H9 (cell line): ENCODE measurements around the gene IGF1R. TPM values are rescaled to one million over a fixed set of nuclear protein-coding genes. Genes with fewer than 3 reads are reported as not detected.

ENCODE experiments used
- DNase-seq: peaks from one replicate; pipeline ENCODE4 v3.0.0-alpha.2; 2017
- H2AFZ ChIP-seq: one replicate; pipeline ENCODE4 v1.6.1; 2013; ENCODE audit warnings: mild to moderate bottlenecking, low read length, control low read depth, moderate library complexity
- H2AK5ac ChIP-seq: 2 replicates; pipeline ENCODE4 v1.6.1; 2013; ENCODE audit warnings: low read length, control low read depth, mixed read lengths; ENCODE audit not compliant: insufficient read length
- H2BK120ac ChIP-seq: one replicate; pipeline ENCODE4 v1.6.1; 2013; ENCODE audit warnings: low read depth, mild to moderate bottlenecking, low read length, control low read depth, inconsistent platforms; ENCODE audit not compliant: poor library complexity, severe bottlenecking
- H2BK12ac ChIP-seq: 2 replicates; pipeline ENCODE4 v1.6.1; 2013; ENCODE audit warnings: low read length, control low read depth, mixed read lengths, low read depth; ENCODE audit not compliant: insufficient read length
- H2BK15ac ChIP-seq: 2 replicates; pipeline ENCODE4 v1.6.1; 2013; ENCODE audit warnings: low read depth, low read length, control low read depth
- H2BK20ac ChIP-seq: one replicate; pipeline ENCODE4 v1.6.1; 2013; ENCODE audit warnings: low read depth, mild to moderate bottlenecking, low read length, control low read depth, inconsistent platforms; ENCODE audit not compliant: poor library complexity, severe bottlenecking
- H2BK5ac ChIP-seq: 2 replicates; pipeline ENCODE4 v1.6.1; 2013; ENCODE audit warnings: low read length, control low read depth, mixed read lengths; ENCODE audit not compliant: insufficient read length
- H3K14ac ChIP-seq: 2 replicates; pipeline ENCODE4 v1.6.1; 2013; ENCODE audit warnings: low read length, control low read depth; ENCODE audit not compliant: insufficient read depth
- H3K18ac ChIP-seq: 2 replicates; pipeline ENCODE4 v1.6.1; 2013; ENCODE audit warnings: low read depth, mild to moderate bottlenecking, mixed read lengths, low read length, control low read depth; ENCODE audit not compliant: insufficient read length
- H3K23ac ChIP-seq: 2 replicates; pipeline ENCODE4 v1.6.1; 2013; ENCODE audit warnings: low read length, control low read depth, mixed read lengths, low read depth; ENCODE audit not compliant: insufficient read length
- H3K23me2 ChIP-seq: 2 replicates; pipeline ENCODE4 v1.6.1; 2013; ENCODE audit warnings: low read depth, mild to moderate bottlenecking, mixed read lengths, low read length, control low read depth; ENCODE audit not compliant: insufficient read length, poor library complexity, severe bottlenecking
- H3K27ac ChIP-seq: 2 replicates; pipeline ENCODE4 v1.5.1; 2013; ENCODE audit warnings: low read length, control low read depth, mixed read lengths, low read depth; ENCODE audit not compliant: insufficient read length
- H3K27me3 ChIP-seq: 2 replicates; pipeline ENCODE4 v1.6.1; 2013; ENCODE audit warnings: low read length, control low read depth, inconsistent platforms; ENCODE audit not compliant: insufficient read depth
- H3K4ac ChIP-seq: 2 replicates; pipeline ENCODE4 v1.6.1; 2013; ENCODE audit warnings: low read depth, mild to moderate bottlenecking, control low read depth, inconsistent platforms, low read length, moderate library complexity
- H3K4me1 ChIP-seq: 2 replicates; pipeline ENCODE4 v1.6.1; 2013; ENCODE audit warnings: low read length, control low read depth, inconsistent platforms; ENCODE audit not compliant: insufficient read depth
- H3K4me2 ChIP-seq: 2 replicates; pipeline ENCODE4 v1.6.1; 2013; ENCODE audit warnings: low read length, control low read depth, mixed read lengths; ENCODE audit not compliant: insufficient read length, insufficient read depth
- H3K56ac ChIP-seq: 2 replicates; pipeline ENCODE4 v1.6.1; 2013; ENCODE audit warnings: low read depth, mild to moderate bottlenecking, mixed read lengths, low read length, control low read depth; ENCODE audit not compliant: insufficient read length
- H3K79me1 ChIP-seq: 2 replicates; pipeline ENCODE4 v1.6.1; 2013; ENCODE audit warnings: low read depth, mild to moderate bottlenecking, moderate library complexity, low read length, control low read depth, inconsistent platforms; ENCODE audit not compliant: insufficient read depth, poor library complexity, severe bottlenecking
- H3K79me2 ChIP-seq: 2 replicates; pipeline ENCODE4 v1.6.1; 2013; ENCODE audit warnings: low read length, control low read depth, inconsistent platforms; ENCODE audit not compliant: insufficient read depth
- H3K9ac ChIP-seq: 2 replicates; pipeline ENCODE4 v1.6.1; 2013; ENCODE audit warnings: low read length, control low read depth, mixed read lengths; ENCODE audit not compliant: insufficient read length; ENCODE audit errors: extremely low read depth
- H3K9me3 ChIP-seq: one replicate; pipeline ENCODE4 v1.6.1; 2013; ENCODE audit warnings: low read depth, low read length, inconsistent platforms; ENCODE audit not compliant: control insufficient read depth
- H3T11ph ChIP-seq: one replicate; pipeline ENCODE4 v1.6.1; 2013; ENCODE audit warnings: mild to moderate bottlenecking, low read length, control low read depth, inconsistent platforms
- H4K20me1 ChIP-seq: one replicate; pipeline ENCODE4 v1.6.1; 2013; ENCODE audit not compliant: control insufficient read depth, insufficient read length, insufficient read depth
- H4K5ac ChIP-seq: 2 replicates; pipeline ENCODE4 v1.6.1; 2013; ENCODE audit warnings: low read depth, mild to moderate bottlenecking, mixed read lengths, low read length, control low read depth; ENCODE audit not compliant: insufficient read length
- H4K8ac ChIP-seq: replicated peaks from 2 replicates; pipeline ENCODE4 v1.6.1; 2013; ENCODE audit warnings: low read length, control low read depth, mixed read lengths, low read depth; ENCODE audit not compliant: insufficient read length
- H4K91ac ChIP-seq: 2 replicates; pipeline ENCODE4 v1.6.1; 2013; ENCODE audit warnings: low read depth, mild to moderate bottlenecking, moderate library complexity, mixed read lengths, low read length, control low read depth; ENCODE audit not compliant: insufficient read length
- H3K27ac Mint-ChIP-seq, 3 experiments: 2 replicates in 2 of 3; 3 replicates in 1 of 3; pipeline ENCODE4 v1.8.0; 2020 to 2021; ENCODE audit warnings: mixed read lengths in 3 of 3, mild to moderate bottlenecking in 1 of 3, moderate library complexity in 1 of 3
- H3K27me3 Mint-ChIP-seq: 2 replicates; pipeline ENCODE4 v1.8.0; 2021; ENCODE audit warnings: low read depth, mild to moderate bottlenecking, moderate library complexity, mixed read lengths
- H3K36me3 Mint-ChIP-seq, 3 experiments: 2 replicates in 2 of 3; 3 replicates in 1 of 3; pipeline ENCODE4 v1.8.0; 2020 to 2021; ENCODE audit warnings: low read depth in 3 of 3, mixed read lengths in 3 of 3; ENCODE audit not compliant: insufficient read depth in 1 of 3
- H3K4me1 Mint-ChIP-seq, 2 experiments: 2 replicates each; pipeline ENCODE4 v1.8.0; 2020; ENCODE audit warnings: mixed read lengths in 2 of 2
- H3K4me3 Mint-ChIP-seq, 2 experiments: 2 replicates in 1 of 2; 3 replicates in 1 of 2; pipeline ENCODE4 v1.8.0; 2020 to 2021; ENCODE audit warnings: mild to moderate bottlenecking in 2 of 2, mixed read lengths in 2 of 2, moderate library complexity in 1 of 2
- H3K9me3 Mint-ChIP-seq, 2 experiments: 2 replicates in 1 of 2; 3 replicates in 1 of 2; pipeline ENCODE4 v1.8.0; 2020; ENCODE audit warnings: mild to moderate bottlenecking in 2 of 2, mixed read lengths in 2 of 2, moderate library complexity in 1 of 2
- CTCF ChIP-seq: fragments of 200-600 bp; sonication (generic); conservative IDR thresholded peaks from 3 replicates; pipeline ENCODE4 v1.8.0; 2021; ENCODE audit warnings: antibody characterized with exemption, mild to moderate bottlenecking
- WGBS: extraction: QIAGEN DNeasy Blood & Tissue Kit; methylation state at CpG from one replicate; pipeline ENCODE4 v1.1.7; 2013; ENCODE audit warnings: missing lambda C conversion rate, low lambda C conversion rate, mixed read lengths; ENCODE audit not compliant: insufficient read length; ENCODE audit errors: extremely low coverage; 5-methylcytosine and 5-hydroxymethylcytosine counted together
- total RNA-seq: library from RNA; stranded (reverse); gene quantifications from 2 replicates; pipeline ENCODE4 v1.2.1, GENCODE V29; 2021

IGF1R gene
- total RNA-seq, 1 experiment from 2014 or later = 70.0 TPM

GRCh38 chr15:98935736-98936135 lies 287.4 kb downstream of the IGF1R start:
- Histone ChIP-seq H3K4ac (no peak overlapping the region), H4K8ac (no peak overlapping the region), H3K27me3 (no peaks in the 10 kb centered on the region), H3K9me3 (no peaks in the 10 kb centered on the region), H2BK120ac (no peak overlapping the region), H2BK20ac (no peak overlapping the region), H2AK5ac (no peak overlapping the region), H3K18ac (no peak overlapping the region), H2AFZ (no peak overlapping the region), H3K79me2 (no peaks in the 10 kb centered on the region), H3K79me1 (no peaks in the 10 kb centered on the region), H2BK12ac (no peak overlapping the region), H3T11ph (no peak overlapping the region), H3K27ac (no peak overlapping the region), H4K91ac (no peak overlapping the region), H3K23me2 (no peaks in the 10 kb centered on the region), H4K5ac (no peak overlapping the region), H3K14ac (no peak overlapping the region; the same call in 1 of the 2 replicates), H3K4me2 (no peak overlapping the region), H3K56ac (no peak overlapping the region), H3K4me1 (no peaks in the 10 kb centered on the region), H2BK15ac (no peak overlapping the region), H2BK5ac (no peak overlapping the region), H4K20me1 (no peaks in the 10 kb centered on the region), H3K9ac (no peak overlapping the region), H3K23ac (no peak overlapping the region)
- Mint-ChIP-seq H3K4me3 (peak overlapping the region in 1 of 2 experiments; percentile 17; a peak in 2 of 5 replicates), H3K4me1 (peaks cover 5% of the 10 kb centered on the region in 2 experiments; a peak in 1 of 4 replicates), H3K27me3 (no peaks in the 10 kb centered on the region), H3K27ac (peak overlapping the region; percentile 1 to 62 (median 25); a peak in 5 of 7 replicates), H3K36me3 (peaks cover 17 to 91% (median 82%) of the 10 kb centered on the region in 3 experiments; a peak in 6 of 7 replicates), H3K9me3 (no peaks in the 10 kb centered on the region)
- DNase-seq = no peak
- no peak for TF ChIP-seq CTCF
- WGBS = no CpG with 5 or more reads among the region's 12 CpGs
